Astrocyte of the spinal cord (primary cell): Measurements from ENCODE around the gene NSMCE3.

Source experiments
- DNase-seq: peaks from one replicate; pipeline ENCODE4 v3.0.0; 2011; ENCODE audit warnings: low read depth, low spot score
- H3K4me3 ChIP-seq: 2 replicates; pipeline ENCODE4 v1.5.1; 2011; ENCODE audit warnings: low read depth, mild to moderate bottlenecking, low read length, moderate library complexity
- in situ Hi-C: cut with HindIII; loops from 2 replicates; pipeline ENCODE4 v1.10.0; 2017; ENCODE audit warnings: low sequenced_read_pairs
- TF ChIP-seq, protein P1 (sequence below): IDR thresholded peaks from 2 replicates; pipeline ENCODE4 v1.5.1; 2012; ENCODE audit warnings: low read depth, mild to moderate bottlenecking, low read length, inconsistent platforms

Gene NSMCE3

DNA sequence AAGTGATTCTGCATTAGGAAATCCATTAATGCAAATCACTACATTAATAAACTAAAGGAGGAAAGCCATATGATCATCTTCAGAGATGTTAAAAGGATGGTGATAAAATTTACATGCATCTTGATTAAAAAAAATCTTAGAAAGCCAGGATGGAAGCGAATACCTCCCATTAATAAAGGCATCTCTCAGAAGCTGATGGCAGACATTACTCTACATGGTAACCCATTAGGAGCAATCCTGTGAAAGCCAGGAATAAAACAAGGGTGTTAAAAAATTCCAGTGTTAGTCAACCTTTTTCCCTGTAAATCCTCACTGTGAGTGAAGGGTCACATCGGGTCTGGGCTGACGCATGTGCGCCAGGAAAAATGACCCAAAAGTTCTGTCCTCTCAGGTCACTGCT lies 25.5 kb downstream of the NSMCE3 start:
- in situ Hi-C loops: no loop called here
- TF ChIP-seq, protein P1, sequence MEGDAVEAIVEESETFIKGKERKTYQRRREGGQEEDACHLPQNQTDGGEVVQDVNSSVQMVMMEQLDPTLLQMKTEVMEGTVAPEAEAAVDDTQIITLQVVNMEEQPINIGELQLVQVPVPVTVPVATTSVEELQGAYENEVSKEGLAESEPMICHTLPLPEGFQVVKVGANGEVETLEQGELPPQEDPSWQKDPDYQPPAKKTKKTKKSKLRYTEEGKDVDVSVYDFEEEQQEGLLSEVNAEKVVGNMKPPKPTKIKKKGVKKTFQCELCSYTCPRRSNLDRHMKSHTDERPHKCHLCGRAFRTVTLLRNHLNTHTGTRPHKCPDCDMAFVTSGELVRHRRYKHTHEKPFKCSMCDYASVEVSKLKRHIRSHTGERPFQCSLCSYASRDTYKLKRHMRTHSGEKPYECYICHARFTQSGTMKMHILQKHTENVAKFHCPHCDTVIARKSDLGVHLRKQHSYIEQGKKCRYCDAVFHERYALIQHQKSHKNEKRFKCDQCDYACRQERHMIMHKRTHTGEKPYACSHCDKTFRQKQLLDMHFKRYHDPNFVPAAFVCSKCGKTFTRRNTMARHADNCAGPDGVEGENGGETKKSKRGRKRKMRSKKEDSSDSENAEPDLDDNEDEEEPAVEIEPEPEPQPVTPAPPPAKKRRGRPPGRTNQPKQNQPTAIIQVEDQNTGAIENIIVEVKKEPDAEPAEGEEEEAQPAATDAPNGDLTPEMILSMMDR: no peak
- no peak for DNase-seq
- no peak overlapping the region for H3K4me3 ChIP-seq

DNA sequence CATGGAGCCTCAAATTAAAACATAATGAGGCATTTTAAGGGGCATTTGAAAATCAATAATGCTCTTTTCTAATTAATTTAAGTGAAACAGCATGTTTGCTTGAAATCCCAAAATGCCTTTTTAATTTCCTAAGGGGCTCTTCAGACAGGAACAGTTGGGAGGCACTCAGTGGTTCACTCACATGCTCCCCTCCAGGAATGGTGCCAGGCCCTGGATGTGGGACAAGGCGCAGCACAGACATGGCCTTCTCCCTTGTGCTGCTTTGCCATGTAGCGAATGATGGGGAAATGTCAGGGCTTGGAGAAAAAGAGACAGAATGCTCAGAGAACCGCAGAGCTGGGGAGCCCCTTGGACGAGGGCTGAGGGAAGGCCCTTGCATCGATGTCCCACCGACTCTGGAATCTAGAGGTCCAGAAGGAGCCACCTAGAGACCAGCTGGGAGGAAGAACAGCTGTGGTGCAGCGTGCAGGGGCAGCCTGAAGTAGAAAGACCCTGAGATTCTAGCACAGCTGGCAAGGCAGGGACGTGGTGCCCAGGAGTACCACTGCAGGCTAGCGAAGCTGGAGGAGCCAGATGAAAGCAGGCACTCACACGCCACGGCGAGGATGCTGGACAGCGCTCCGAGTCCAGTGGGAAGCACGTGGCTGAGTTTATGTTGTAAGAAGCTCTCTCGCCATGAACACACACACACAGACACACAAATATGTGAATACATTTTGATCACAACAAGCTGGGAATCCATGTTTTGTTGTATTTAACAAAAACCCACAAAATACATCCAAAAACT lies 27.0 kb downstream of the NSMCE3 start:
- no peak for DNase-seq
- in situ Hi-C loops: no loop called here
- TF ChIP-seq, protein P1: no peak

DNA sequence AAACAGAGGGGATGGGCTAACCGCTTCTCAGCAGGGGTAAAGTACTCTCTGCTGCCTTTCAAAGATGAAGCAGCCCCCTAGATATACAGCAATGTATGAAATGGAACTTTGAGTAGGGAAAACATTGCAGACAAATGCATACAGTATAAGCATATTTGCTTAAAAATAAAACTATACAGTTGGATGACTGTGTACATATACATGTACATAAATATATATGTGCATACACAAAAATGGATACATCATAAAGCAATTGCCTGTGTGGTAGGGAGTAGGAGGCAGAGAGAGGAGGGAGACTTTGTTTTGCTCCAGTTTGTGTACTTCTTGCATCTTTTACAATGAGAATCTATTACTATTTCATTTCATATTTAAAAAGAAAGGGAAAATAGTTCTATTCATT lies 28.4 kb downstream of the NSMCE3 start:
- no peak for DNase-seq
- in situ Hi-C loops: no loop called here
- TF ChIP-seq, protein P1: no peak
- H3K4me3 ChIP-seq: no peak overlapping the region

More for the DNA sequence above, 27.0 kb downstream of the NSMCE3 start:
- H3K4me3 ChIP-seq: no peak overlapping the region

DNA sequence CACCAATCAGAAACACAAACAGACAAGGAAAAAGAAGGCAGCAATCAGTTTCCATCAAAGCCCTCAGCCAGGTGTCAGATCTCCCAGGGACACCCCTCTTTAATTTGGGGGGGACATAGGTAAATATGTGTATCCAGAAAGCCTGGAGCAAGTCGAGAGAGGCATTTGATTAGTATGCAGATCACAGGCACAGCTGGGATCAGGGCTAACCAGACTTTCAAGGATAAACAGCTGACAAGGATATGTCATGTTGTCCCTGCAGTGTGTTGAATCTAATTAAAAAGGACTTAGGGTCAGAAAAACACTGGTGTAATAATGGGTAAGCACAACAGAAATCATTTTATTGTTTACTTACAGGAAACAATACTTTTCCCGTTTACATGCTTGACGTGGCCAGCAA lies 30.2 kb downstream of the NSMCE3 start:
- H3K4me3 ChIP-seq: no peak overlapping the region
- TF ChIP-seq, protein P1: no peak
- no peak for DNase-seq
- in situ Hi-C loops: no loop called here

DNA sequence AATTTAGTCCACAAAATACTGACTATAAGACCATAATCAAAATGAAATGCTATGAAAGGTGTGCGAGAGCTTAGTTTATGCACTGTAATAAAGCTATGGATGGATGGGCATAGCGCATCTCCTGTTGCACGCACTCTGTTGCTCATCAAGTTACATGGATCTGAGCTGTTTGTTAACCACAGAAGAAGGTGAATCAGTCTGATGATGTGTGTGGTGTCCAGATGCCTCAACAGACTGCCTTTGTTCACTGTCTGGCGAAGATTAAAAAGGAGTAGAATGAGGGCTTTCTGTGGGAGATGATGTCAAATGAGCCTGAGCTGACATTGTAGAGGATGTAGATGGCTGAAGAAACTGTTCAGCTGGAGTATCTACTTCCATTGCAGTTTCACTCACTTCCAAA lies 36.1 kb downstream of the NSMCE3 start:
- H3K4me3 ChIP-seq: no peak overlapping the region
- TF ChIP-seq, protein P1: no peak
- peak; percentile 6 for DNase-seq
- in situ Hi-C loops: no loop called here

DNA sequence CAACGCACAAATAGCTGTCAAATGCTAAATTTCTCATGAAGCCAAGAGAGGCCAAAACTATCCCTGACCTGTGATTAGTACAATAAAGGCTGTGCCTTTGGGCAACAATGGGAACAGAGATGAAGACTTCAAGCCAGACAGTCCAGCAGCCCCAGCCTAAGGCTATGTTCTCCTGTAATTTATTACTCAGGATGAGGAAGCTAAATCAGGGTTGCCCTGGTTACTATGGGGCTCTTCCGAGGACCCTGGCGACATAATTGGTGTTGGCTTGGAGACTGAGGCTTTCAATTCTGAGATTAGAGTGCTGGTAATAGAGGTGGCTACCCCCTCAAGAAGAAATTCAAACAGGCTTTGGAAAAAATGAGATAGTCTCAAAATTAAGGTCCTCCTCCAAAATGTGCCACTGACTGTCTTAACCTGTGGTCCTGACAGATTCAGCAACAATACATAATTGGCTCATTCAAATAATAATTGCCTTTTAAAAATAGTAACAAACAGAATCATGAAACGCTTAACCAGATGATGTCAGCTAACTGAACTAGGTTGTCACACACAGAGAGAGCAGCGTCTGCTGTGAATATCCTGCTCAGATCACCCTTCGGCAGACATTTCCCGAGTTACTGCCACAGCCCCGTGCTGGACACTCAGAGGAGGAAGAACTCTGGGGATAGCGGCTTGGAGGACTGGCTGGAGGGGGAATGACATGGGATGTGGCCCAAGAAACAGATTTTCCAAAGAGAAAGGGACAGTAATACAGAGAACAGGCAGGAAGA lies 43.0 kb downstream of the NSMCE3 start:
- no peak overlapping the region for H3K4me3 ChIP-seq
- in situ Hi-C loops: no loop called here
- DNase-seq: no peak
- TF ChIP-seq, protein P1: no peak
